Colon (tissue), 2 donors: ENCODE data around the gene CAMTA1.

Source experiments
- FAIRE-seq: peaks from 2 replicates; lab custom pipeline; 2012; peaks lifted over from hg19 to GRCh38; lab: Jason Lieb, UNC
- donor health status: control.
- donor health status: control.

Gene CAMTA1

GRCh38 chr1:7077136-7077535 is 291.9 kb downstream of the CAMTA1 start:
- no peak for FAIRE-seq

GRCh38 chr1:7077970-7078369 is 292.7 kb downstream of the CAMTA1 start:
- no peak for FAIRE-seq

- FAIRE-seq = no peak
Observed at GRCh38 chr1:7079637-7080036, 294.4 kb downstream of the CAMTA1 start.

GRCh38 chr1:7084232-7084894 is 299.1 kb downstream of the CAMTA1 start:
- FAIRE-seq = no peak

- no peak for FAIRE-seq
Observed at GRCh38 chr1:7085521-7085920, 300.3 kb downstream of the CAMTA1 start.

- FAIRE-seq = no peak
Observed at GRCh38 chr1:7086106-7086505, 300.9 kb downstream of the CAMTA1 start.

GRCh38 chr1:7087888-7088287 is 302.6 kb downstream of the CAMTA1 start:
- no peak for FAIRE-seq

GRCh38 chr1:7089497-7089896 is 304.2 kb downstream of the CAMTA1 start:
- no peak for FAIRE-seq

GRCh38 chr1:7093297-7093696 is 308.0 kb downstream of the CAMTA1 start:
- FAIRE-seq = no peak

- FAIRE-seq = no peak
Observed at GRCh38 chr1:7094086-7094485, 308.8 kb downstream of the CAMTA1 start.

GRCh38 chr1:7094509-7094908 is 309.3 kb downstream of the CAMTA1 start:
- FAIRE-seq = no peak

- FAIRE-seq = no peak
Observed at GRCh38 chr1:7095343-7095964, 310.2 kb downstream of the CAMTA1 start.

GRCh38 chr1:7097938-7098592 is 312.8 kb downstream of the CAMTA1 start:
- no peak for FAIRE-seq

GRCh38 chr1:7098641-7099040 is 313.4 kb downstream of the CAMTA1 start:
- FAIRE-seq = no peak

GRCh38 chr1:7100479-7100878 is 315.2 kb downstream of the CAMTA1 start:
- no peak for FAIRE-seq

GRCh38 chr1:7101187-7101586 is 315.9 kb downstream of the CAMTA1 start:
- no peak for FAIRE-seq

GRCh38 chr1:7103361-7103782 is 318.1 kb downstream of the CAMTA1 start:
- no peak for FAIRE-seq

- FAIRE-seq = no peak
Observed at GRCh38 chr1:7103874-7104273, 318.6 kb downstream of the CAMTA1 start.

- no peak for FAIRE-seq
Observed at GRCh38 chr1:7104339-7104738, 319.1 kb downstream of the CAMTA1 start.

- no peak for FAIRE-seq
Observed at GRCh38 chr1:7105269-7105668, 320.0 kb downstream of the CAMTA1 start.

GRCh38 chr1:7106442-7107108 is 321.3 kb downstream of the CAMTA1 start:
- FAIRE-seq = no peak

- FAIRE-seq = no peak
Observed at GRCh38 chr1:7107109-7107830, 322.0 kb downstream of the CAMTA1 start.
